Measurements from ENCODE around the gene CD81. TPM values are rescaled to one million over a fixed set of nuclear protein-coding genes. Genes with fewer than 3 reads are reported as not detected.
A peak's percentile ranks its signal among the peaks of the same experiment; 100 is the strongest.

The CD81 gene
- total and polyA plus RNA-seq, 9 of the 15 experiments (the other 6 are each of a cell fraction or from before 2014, with no cell fraction given) = 2.4 to 189 (median 61.7) TPM

DNA sequence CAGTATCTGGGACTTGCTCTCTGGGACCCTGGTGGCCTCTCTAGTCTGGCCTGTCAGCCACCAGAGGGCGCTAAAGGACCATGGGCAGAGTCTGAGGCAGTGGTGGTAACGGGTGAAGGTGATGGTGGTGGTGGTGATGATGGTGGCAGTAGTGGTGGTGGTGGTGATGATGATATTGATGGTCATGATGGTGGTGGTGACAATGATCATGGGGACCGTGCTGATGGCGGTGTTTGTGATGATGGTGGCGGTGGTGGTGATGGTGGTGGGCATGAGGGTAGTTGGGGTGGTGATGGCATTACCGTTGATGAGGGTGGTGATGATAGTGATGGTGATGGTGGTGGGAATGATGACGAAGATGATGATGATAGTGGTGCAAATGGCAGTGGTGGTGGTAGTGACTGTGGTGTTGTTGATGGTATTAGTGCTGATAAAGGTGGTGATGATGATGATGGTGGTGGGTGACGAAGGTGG is 51.2 kb downstream of the CD81 start (continued):
- TF ChIP-seq, protein P1, sequence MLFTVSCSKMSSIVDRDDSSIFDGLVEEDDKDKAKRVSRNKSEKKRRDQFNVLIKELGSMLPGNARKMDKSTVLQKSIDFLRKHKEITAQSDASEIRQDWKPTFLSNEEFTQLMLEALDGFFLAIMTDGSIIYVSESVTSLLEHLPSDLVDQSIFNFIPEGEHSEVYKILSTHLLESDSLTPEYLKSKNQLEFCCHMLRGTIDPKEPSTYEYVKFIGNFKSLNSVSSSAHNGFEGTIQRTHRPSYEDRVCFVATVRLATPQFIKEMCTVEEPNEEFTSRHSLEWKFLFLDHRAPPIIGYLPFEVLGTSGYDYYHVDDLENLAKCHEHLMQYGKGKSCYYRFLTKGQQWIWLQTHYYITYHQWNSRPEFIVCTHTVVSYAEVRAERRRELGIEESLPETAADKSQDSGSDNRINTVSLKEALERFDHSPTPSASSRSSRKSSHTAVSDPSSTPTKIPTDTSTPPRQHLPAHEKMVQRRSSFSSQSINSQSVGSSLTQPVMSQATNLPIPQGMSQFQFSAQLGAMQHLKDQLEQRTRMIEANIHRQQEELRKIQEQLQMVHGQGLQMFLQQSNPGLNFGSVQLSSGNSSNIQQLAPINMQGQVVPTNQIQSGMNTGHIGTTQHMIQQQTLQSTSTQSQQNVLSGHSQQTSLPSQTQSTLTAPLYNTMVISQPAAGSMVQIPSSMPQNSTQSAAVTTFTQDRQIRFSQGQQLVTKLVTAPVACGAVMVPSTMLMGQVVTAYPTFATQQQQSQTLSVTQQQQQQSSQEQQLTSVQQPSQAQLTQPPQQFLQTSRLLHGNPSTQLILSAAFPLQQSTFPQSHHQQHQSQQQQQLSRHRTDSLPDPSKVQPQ (CRISPR knock-in tag; IDR thresholded peaks at IDR 0.05; ENCODE audit: borderline replicate concordance) = no peak
- TF ChIP-seq NBN (IDR thresholded peaks at IDR 0.05; ENCODE audit: low read depth) (no peak), TOE1 (IDR thresholded peaks at IDR 0.05; ENCODE audit: borderline replicate concordance) (0 out of 2 replicates have a peak, but pooled peaks have one; percentile 25), TOE1 (CRISPR knock-in tag; IDR thresholded peaks at IDR 0.05; ENCODE audit: borderline replicate concordance, low read depth) (no peak), SMC3 (conservative IDR thresholded peaks at IDR 0.05; ENCODE audit: insufficient read depth, low read depth, low read length) (peak; percentile 99), ZNF589 (CRISPR knock-in tag; IDR thresholded peaks at IDR 0.05; ENCODE audit: low read depth) (no peak), CBFB (CRISPR knock-in tag; IDR thresholded peaks at IDR 0.05) (no peak), SAFB (IDR thresholded peaks at IDR 0.05; ENCODE audit: borderline replicate concordance, low read depth, low read length) (no peak), ELF1 (tag; IDR thresholded peaks at IDR 0.05) (no peak), NFE2 (IDR thresholded peaks at IDR 0.05; ENCODE audit: low read depth) (no peak), RFX7 (CRISPR knock-in tag; IDR thresholded peaks at IDR 0.05) (no peak), NR3C1 (CRISPR knock-in tag; IDR thresholded peaks at IDR 0.05) (no peak), PHTF2 (CRISPR knock-in tag; IDR thresholded peaks at IDR 0.05) (no peak), POLR3A (IDR thresholded peaks at IDR 0.05; ENCODE audit: borderline replicate concordance, extremely low read depth, insufficient read depth, insufficient read length) (no peak), ARID1B (IDR thresholded peaks at IDR 0.05) (peak; percentile 41), KAT7 (CRISPR knock-in tag; IDR thresholded peaks at IDR 0.05; ENCODE audit: borderline replicate concordance) (no peak), SMAD2 (IDR thresholded peaks at IDR 0.05; ENCODE audit: low read depth, low read length) (no peak), CAMTA2 (CRISPR knock-in tag; conservative IDR thresholded peaks at IDR 0.05) (no peak)
- TF ChIP-seq, protein P2, sequence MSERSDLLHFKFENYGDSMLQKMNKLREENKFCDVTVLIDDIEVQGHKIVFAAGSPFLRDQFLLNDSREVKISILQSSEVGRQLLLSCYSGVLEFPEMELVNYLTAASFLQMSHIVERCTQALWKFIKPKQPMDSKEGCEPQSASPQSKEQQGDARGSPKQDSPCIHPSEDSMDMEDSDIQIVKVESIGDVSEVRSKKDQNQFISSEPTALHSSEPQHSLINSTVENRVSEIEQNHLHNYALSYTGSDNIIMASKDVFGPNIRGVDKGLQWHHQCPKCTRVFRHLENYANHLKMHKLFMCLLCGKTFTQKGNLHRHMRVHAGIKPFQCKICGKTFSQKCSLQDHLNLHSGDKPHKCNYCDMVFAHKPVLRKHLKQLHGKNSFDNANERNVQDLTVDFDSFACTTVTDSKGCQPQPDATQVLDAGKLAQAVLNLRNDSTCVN (CRISPR knock-in tag; IDR thresholded peaks at IDR 0.05) = peak; percentile 71; the same call in 1 of the 2 replicates
- TF ChIP-seq, protein P3, sequence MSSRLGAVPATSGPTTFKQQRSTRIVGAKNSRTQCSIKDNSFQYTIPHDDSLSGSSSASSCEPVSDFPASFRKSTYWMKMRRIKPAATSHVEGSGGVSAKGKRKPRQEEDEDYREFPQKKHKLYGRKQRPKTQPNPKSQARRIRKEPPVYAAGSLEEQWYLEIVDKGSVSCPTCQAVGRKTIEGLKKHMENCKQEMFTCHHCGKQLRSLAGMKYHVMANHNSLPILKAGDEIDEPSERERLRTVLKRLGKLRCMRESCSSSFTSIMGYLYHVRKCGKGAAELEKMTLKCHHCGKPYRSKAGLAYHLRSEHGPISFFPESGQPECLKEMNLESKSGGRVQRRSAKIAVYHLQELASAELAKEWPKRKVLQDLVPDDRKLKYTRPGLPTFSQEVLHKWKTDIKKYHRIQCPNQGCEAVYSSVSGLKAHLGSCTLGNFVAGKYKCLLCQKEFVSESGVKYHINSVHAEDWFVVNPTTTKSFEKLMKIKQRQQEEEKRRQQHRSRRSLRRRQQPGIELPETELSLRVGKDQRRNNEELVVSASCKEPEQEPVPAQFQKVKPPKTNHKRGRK (tag; IDR thresholded peaks at IDR 0.05) = no peak
- TF ChIP-seq, protein P4, sequence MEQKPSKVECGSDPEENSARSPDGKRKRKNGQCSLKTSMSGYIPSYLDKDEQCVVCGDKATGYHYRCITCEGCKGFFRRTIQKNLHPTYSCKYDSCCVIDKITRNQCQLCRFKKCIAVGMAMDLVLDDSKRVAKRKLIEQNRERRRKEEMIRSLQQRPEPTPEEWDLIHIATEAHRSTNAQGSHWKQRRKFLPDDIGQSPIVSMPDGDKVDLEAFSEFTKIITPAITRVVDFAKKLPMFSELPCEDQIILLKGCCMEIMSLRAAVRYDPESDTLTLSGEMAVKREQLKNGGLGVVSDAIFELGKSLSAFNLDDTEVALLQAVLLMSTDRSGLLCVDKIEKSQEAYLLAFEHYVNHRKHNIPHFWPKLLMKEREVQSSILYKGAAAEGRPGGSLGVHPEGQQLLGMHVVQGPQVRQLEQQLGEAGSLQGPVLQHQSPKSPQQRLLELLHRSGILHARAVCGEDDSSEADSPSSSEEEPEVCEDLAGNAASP (IDR thresholded peaks at IDR 0.05) = no peak
